H54 (cell line): ENCODE measurements around the gene DGKI.

ENCODE experiments used
- DNase-seq: peaks from one replicate; pipeline ENCODE4 v3.0.0; 2011; ENCODE audit warnings: low spot score, mixed read lengths; ENCODE audit not compliant: insufficient read length
- FAIRE-seq: peaks from 3 replicates; lab custom pipeline; 2011; peaks lifted over from hg19 to GRCh38; lab: Jason Lieb, UNC
- POLR2A ChIP-seq: IDR thresholded peaks from 2 replicates; pipeline ENCODE4 v1.6.1; 2011; ENCODE audit warnings: low read depth, mild to moderate bottlenecking, low read length

DGKI gene

GRCh38 chr7:137682596-137682995 is 164.2 kb downstream of the DGKI start:
- no peak for FAIRE-seq
- TF ChIP-seq POLR2A = no peak
- no peak for DNase-seq

GRCh38 chr7:137681657-137682562 is 164.9 kb downstream of the DGKI start:
- DNase-seq (no peak), FAIRE-seq (no peak)
- no peak for TF ChIP-seq POLR2A

DNA sequence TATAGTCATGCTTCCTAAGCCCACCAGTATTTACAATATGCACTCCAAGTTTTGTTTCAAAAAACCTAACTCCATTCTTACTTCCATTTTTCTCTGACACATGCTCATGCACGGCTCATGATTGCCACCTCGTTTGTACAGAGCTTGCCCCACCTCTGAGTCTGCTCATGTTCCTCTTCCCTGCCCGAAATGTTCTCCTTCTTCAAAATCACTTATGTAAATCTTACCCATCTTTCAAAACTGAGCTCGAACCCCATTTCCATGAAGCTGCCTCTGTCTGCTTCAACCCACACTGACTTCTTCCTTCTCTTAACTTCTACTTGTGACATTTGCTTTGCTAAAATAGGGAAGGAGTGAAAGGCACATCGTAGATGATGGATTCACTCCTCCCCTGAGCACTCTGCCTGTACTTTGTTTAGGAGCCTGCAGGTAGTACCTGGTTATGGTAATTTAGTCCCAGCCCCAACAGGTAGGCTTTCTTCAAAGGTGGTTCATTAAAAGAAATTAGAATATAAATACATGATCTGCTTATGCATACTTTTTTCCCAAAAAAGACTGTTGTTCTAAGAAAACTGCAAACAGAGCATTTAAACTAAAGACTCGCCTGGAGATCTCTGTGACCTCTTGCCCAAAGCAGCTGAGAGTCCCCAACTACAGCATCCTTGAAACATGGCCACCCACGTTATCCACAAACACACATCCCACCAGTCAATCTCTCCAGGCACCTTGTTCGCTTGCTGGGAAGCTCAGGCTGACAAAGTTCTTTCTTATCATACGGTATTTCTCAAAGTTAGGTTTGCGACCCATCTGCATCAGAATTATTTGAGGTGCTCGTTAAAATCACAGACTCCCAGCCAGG is 172.0 kb downstream of the DGKI start:
- DNase-seq = no peak
- TF ChIP-seq POLR2A = no peak
- no peak for FAIRE-seq

- DNase-seq (no peak), FAIRE-seq (no peak)
- TF ChIP-seq POLR2A = no peak
Measured at GRCh38 chr7:137674048-137674447, 172.7 kb downstream of the DGKI start.

GRCh38 chr7:137671920-137672319 is 174.9 kb downstream of the DGKI start:
- DNase-seq = no peak
- TF ChIP-seq POLR2A = no peak
- FAIRE-seq = no peak

- DNase-seq (peak; percentile 44), FAIRE-seq (no peak)
- no peak; the same call in 1 of the 2 replicates for TF ChIP-seq POLR2A
Measured at GRCh38 chr7:137670222-137671064, 176.3 kb downstream of the DGKI start.

GRCh38 chr7:137669706-137670105 is 177.1 kb downstream of the DGKI start:
- FAIRE-seq = no peak
- TF ChIP-seq POLR2A = no peak
- no peak for DNase-seq

- no peak for TF ChIP-seq POLR2A
Measured at GRCh38 chr7:137668404-137668803, 178.4 kb downstream of the DGKI start.

GRCh38 chr7:137667633-137668387 is 179.0 kb downstream of the DGKI start:
- peak; percentile 41 for DNase-seq
- no peak for FAIRE-seq
- no peak for TF ChIP-seq POLR2A

More at GRCh38 chr7:137668404-137668803, 178.4 kb downstream of the DGKI start:
- DNase-seq (no peak), FAIRE-seq (no peak)

DNA sequence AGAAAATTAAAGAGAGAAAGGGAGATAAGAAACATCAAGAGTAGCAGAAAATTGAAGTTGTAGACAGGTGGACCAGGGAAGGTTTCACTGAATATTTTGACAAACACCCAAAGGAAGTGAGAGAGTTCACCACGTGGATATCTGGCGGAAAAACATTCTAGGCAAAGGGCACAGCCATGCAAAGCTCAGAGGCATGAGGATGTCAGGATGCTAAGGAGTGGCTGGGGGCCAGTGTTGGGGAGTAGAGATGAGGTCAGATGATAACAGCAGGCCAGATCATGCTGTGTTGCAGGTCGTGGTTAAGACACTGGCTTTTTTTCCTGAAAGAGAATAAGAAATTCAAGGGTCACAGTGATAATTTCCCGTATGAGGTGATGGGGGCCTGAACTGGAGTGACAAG is 181.9 kb downstream of the DGKI start:
- no peak for DNase-seq
- no peak for TF ChIP-seq POLR2A
- FAIRE-seq = no peak

GRCh38 chr7:137661634-137662033 is 185.1 kb downstream of the DGKI start:
- no peak for TF ChIP-seq POLR2A
- no peak for FAIRE-seq
- no peak for DNase-seq

GRCh38 chr7:137658190-137658900 is 188.4 kb downstream of the DGKI start:
- TF ChIP-seq POLR2A = no peak
- no peak for FAIRE-seq
- DNase-seq = no peak
